GM21825 (cell line): ENCODE measurements around the gene HIC1.

ENCODE experiments used
- ATAC-seq: cut with Tn5 transposase; IDR thresholded peaks from one replicate; pipeline ENCODE4 v1.9.1; 2021; ENCODE audit warnings: mild to moderate bottlenecking, moderate library complexity; ENCODE audit not compliant: unreplicated experiment

Gene HIC1

GRCh38 chr17:2101448-2102257 lies 46.8 kb downstream of the HIC1 start:
- no peak for ATAC-seq

DNA sequence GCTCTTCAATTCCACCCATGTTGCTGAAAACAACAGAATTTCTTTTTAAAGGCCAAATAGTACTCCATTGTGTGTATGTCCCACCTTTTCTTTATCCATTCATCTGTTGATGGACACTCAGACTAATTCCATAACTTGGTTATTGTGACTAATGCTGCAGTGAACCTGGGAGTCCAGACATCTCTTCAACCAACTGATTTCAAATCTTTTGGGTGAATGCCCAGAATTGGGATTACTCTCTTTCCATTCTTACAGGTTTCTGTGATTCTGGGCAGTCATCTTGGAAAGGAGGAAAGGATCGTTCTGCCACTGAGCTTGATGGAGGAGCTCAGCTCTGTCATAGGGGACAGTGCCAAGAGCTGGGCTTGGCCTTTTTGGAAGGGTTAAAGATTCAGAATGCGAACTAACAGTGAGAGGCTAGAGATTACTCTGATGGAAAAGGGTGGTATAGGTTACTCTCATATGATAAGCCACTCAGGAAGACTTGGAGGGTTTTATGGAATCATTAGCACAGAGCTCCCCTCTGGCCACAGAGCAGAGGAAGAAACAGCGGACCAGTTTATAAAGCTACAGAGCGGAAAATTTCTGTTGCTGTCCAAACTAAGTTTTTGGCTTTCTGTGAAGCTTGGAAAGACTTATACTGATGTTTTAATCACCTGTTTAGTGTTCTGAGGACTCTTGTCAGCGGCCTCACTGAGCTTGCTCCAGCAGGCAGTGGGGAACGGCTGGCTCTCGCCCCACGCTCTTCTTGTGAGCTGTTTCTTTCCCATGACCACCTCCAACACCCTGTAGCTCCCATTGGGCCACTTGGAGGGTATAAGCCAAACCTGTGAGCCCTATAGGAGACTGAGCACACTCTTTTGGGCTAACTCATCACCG lies 48.3 kb downstream of the HIC1 start:
- ATAC-seq, result no peak

DNA sequence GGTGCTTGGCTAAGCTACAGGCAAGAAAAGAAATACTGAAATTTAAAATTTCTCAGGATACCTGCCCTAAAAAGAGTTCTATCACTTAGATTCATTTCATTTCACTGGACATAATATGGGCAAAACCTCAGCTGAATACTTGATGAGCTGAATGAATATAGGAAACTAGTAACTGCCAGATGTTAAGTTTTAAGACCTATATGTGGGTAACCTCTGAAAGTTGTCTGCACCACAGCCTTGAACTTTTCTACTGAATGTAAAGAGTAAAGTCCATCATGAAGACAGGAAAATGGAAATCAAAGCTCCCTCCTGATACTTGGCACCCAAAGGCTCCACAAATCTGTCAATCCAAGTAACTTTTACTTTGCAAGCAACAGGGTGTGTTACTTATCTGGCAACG lies 50.8 kb downstream of the HIC1 start:
- ATAC-seq, result no peak

- no peak for ATAC-seq
These were observed 51.5 kb downstream of the HIC1 start for GRCh38 chr17:2106308-2106955.

DNA sequence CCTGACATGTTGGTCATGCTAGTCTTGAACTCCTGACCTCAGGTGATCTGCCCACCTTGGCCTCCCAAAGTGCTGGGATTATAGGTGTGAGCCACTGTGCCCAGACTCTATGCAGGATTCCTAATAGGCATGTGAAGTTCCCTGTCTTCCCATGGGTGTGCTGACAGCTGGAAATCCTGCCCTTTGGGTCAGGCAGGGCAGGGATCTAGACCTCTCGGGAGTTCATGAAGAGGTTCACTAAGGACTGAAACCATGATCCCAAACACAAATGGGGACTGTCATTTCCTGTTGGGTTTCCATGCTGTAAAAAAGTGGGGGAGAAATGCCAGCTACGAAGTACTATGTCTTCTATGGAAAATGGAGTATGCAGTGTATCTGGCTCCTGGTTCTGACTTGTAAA lies 52.1 kb downstream of the HIC1 start:
- no peak for ATAC-seq

DNA sequence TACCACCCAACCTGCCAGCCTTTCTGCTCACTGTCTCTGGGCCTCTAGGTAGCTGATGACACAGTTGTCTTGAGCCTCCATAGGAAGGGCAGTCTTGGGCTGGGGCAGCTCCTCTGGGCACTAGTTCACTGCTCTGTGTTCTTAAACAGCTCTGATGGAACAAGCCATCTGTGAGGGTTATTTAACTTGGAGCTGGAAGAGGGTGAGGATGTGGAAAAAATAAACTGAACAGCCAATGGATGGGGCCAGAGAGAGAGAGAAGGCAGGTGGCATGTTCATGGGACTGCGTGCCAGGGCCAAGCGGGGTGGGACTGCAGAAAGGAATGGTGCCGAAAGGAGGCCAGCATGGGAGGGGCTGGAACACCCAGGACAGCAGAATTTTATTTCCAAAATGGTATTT lies 52.6 kb downstream of the HIC1 start:
- no peak for ATAC-seq

DNA sequence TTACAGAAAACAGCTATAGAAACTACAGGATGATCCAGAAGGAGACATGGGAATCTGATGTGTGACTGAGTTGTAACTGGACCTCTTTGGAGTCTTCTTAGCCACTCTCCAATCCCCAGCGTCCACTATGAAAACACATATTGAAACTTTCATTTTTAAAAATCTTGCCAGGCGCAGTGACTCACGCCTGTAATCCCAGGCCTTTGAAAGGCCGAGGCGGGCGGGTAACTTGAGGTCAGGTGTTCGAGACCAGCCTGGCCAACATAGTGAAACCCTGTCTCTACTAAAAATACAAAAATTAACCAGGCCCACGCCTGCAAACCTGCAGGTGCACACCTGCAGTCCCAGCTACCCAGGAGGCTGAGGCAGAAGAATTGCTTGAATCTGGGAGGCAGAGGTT lies 53.3 kb downstream of the HIC1 start:
- ATAC-seq, result no peak

DNA sequence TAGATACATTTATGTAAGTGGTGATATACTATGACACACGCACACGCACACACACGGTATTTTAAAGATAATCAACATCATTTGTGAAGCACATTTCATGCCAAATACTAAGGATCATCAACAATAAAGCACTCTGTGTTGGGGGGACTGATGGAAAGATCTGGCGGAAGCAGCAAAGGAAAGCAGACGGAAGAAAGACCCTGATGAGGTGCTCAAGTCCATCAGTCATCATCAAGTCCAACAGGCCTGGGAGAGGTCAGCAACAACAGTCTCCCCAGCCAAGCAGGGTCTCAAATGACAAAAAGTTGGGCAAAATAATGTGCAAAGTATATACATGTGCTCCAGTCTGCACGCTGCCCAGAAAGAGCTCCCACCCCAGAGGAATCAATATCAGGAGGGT lies 55.5 kb downstream of the HIC1 start:
- ATAC-seq, result no peak

- no peak for ATAC-seq
These were observed 56.8 kb downstream of the HIC1 start for GRCh38 chr17:2111691-2112090.
